Gastrocnemius medialis (tissue), 4 donors: ENCODE results near the gene PRKN.

ENCODE experiments used
- POLR2A ChIP-seq, 2 donors: fragments of 450-650 bp; IDR thresholded peaks; one replicate each; pipeline ENCODE4 v1.6.1; 2017; ENCODE audit warnings: antibody characterized with exemption in 2 of 2, mild to moderate bottlenecking in 2 of 2, moderate library complexity in 2 of 2
- TF ChIP-seq, protein P1 (sequence below), 5 experiments: fragments of 450-650 bp in 3 of 5; fragments of 200-600 bp in 2 of 5; sonication (generic) in 2 of 5; IDR thresholded peaks in 4 of 5; conservative IDR thresholded peaks in 1 of 5; 1 replicate in 4 of 5; 2 replicates in 1 of 5; pipeline ENCODE4 v1.5.1; 2016 to 2019; ENCODE audit warnings: antibody characterized with exemption in 5 of 5, mild to moderate bottlenecking in 3 of 5, moderate library complexity in 3 of 5

DNA sequence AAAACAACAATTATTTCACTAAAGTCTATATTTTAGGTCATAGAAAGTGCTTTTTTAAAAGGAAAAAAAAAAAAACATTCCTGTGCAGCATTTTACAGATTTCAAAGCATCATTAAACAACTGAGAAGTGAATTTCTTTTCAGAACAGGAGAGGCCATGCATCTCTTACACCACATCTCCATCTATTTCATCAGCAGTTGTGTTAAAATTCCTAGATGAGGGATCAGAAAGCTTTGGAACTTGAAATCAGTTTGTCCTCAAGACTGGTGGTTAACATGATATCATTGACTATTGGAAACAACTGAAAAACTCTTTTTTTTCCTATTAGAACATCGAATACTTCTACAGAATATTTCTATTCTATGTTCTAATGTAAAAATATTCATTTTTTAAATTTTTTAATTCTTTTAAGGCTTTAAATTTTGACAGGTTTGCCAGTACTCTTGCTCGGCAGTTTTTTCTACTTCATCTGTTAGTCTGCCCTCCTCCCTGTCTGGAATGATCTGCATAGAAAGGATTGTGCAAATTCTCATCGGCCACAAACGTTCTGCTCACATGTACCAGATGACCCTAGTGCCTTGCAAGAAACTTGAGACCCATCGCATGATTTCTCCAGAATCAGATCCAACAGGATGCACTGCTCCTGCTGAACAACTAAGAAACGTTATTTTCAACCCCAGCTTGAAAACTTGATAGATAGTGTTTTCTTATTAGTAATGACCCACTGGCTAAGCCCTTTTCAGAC, 1042.7 kb downstream of the PRKN start:
- TF ChIP-seq, protein P1, sequence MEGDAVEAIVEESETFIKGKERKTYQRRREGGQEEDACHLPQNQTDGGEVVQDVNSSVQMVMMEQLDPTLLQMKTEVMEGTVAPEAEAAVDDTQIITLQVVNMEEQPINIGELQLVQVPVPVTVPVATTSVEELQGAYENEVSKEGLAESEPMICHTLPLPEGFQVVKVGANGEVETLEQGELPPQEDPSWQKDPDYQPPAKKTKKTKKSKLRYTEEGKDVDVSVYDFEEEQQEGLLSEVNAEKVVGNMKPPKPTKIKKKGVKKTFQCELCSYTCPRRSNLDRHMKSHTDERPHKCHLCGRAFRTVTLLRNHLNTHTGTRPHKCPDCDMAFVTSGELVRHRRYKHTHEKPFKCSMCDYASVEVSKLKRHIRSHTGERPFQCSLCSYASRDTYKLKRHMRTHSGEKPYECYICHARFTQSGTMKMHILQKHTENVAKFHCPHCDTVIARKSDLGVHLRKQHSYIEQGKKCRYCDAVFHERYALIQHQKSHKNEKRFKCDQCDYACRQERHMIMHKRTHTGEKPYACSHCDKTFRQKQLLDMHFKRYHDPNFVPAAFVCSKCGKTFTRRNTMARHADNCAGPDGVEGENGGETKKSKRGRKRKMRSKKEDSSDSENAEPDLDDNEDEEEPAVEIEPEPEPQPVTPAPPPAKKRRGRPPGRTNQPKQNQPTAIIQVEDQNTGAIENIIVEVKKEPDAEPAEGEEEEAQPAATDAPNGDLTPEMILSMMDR (IDR thresholded peaks at IDR 0.05 in 4 of 5, conservative IDR thresholded peaks at IDR 0.05 in 1 of 5): no peak
- no peak for TF ChIP-seq POLR2A (IDR thresholded peaks at IDR 0.05)
